ENCODE measurements around the gene OSER1.
A peak's percentile ranks its signal among the peaks of the same experiment; 100 is the strongest.

OSER1 gene

DNA sequence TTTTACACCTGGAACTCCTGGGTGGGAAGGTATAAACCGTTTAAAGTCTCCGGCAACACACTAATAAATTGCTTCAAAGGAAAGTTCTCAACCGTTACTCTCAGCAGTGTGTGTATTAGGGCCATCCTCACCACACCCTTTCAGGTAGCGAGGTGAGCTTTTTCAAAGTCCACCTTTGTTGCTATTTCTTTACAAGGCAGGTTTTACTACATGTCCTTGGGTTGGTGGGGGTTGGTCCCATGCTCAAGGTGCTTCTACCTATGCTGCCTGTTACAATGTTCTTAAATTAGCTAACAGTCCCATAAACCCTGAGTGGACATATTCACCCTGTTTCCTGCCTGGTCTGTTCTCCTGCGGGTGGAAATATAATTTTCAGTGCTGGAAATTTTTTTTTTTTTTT, 13.2 kb upstream of the OSER1 start:
- no peak for DNase-seq

DNA sequence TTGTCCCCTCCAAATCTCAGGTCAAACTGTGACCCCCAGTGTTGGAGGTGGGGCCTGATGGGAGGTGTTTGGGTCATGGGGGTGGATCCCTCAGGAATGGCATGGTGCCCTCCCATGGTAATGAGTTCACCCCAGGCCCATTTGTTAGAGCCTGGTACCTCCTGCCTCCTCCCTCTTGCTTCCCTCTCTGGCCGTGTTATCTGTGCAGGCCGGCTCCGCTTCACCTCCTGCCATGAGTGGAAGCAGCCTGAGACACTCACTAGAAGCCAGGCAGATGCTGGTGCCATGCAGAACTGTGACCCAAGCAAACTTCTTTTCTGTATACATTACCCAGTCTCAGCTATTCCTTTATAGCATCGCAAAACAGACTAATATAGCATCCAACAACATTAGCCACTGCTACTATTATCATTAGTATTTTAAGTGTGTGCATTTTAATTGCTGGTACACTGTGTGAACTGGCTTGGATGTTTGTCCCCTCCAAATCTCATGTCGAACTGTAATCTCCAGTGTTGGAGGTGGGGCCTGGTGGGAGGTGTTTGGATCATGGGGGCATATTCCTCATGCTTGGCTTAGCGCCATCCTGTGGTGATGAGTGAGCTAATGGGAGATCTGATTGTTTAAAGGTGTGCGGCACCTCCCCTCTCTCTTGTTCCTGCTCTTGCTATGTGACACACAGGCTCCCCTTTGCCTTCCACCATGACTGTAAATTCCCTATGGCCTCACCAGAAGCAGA, 12.2 kb upstream of the OSER1 start:
- DNase-seq = no peak

DNA sequence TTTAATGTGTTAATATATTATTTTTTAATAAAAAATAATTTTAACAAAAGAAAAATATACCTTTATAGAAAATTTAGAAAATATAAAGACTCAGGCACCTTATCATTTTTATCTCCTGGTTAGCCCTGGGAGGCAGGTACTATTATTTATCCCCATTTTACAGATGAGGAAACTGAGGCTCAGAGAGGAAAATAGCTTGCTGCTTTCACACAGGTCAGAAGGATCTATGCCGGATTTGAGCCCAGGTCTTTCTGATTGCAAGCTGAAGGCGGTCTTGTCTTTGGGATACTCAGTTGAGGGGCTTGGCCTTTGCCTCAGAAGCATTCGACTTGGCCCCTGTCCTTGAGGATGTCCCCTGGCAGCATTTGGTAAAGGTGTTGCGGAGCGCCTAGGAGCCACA, 11.5 kb upstream of the OSER1 start:
- DNase-seq = no peak

DNA sequence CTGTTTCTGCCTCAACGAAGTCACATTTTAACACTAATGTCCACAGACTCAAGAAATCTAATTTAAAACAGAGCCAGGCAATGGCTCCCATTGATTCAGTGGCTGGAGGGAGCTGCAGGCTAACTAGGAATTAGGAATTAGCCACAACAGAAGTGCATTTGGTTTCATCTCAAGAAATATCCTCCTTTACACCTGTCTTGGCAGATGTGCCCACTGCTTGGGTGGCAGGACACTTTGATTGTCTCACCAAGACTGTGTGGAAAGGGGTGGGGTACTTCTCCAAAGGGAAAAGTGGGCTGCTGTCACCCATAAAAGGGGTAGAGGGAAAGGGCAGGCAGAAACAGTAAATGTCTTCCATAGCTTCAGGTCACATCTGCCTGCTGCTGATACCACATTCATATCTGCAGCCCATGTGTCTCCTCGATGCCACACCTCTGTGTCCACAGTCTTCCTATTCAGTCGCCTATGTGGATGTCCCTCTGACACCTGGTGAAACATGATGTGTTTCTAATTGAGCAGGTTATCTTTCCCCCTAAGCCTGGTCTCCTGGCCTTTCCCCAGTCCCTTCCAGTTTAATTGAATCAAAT, 10.9 kb upstream of the OSER1 start:
- DNase-seq = no peak

DNA sequence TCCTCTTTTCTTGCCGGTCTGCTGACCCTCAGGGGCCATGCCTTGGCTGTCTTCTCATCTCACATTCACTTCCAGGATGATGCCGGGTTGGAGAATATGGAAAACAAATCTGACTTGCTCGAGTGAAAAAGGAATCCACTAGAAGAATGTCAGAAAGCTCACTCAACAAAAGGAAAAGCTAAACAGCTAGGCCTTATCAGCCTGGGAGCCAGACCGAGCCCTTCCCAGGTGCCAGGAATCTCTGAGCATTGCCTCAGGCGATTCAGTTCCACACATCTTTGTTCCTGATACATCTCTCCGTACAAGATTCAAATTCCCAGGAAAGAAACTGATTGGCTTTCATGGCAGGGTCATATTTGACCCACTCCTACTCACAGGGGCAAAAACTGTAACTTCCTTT, 9.2 kb upstream of the OSER1 start:
- DNase-seq = no peak

DNA sequence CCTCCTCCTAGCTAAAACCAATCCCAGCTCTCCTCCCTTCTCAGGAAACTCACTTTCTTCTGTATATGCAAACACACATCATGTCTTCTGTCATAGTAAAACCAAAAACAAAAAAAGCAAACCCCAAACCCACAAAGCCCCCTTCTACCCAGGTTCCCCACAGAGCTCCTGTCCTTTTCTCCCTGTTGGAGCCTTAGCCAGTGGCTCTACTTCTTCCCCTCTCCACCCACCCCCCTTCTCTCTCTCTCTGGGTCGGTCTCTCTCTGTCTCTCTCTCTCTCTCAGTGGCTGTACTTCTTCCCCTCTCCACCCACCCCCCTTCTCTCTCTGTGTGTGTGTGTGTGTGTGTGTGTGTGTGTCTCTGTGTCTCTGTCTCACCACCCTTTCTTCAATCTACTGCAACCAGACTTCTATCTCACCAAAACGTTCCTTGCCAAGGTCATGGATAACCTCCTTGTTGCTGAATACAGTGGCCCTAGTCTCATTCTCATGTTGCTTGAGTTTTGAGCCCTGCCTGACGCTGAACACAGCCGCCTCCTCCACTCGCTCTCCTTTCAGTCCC, 8.7 kb upstream of the OSER1 start:
- no peak for DNase-seq

DNA sequence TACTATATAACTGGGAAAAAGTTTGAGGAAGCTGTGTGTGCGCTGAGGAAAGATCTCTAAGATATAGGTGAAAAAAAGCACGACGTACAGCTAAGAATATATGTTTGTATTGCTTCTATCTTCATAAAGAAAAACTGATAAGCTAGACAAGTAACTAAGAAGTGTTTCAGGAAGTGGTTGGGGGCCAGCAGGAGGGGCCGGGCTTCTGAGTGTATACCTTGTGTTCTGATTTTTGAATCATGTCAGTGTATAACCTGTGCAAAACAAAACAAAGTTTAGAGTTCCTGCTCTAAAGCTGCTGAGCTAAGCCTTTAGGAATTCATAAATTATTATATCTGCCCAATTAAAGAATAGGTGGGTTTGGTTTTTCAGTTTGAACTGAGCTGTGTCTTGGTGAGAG, 7.9 kb upstream of the OSER1 start:
- DNase-seq = no peak

DNA sequence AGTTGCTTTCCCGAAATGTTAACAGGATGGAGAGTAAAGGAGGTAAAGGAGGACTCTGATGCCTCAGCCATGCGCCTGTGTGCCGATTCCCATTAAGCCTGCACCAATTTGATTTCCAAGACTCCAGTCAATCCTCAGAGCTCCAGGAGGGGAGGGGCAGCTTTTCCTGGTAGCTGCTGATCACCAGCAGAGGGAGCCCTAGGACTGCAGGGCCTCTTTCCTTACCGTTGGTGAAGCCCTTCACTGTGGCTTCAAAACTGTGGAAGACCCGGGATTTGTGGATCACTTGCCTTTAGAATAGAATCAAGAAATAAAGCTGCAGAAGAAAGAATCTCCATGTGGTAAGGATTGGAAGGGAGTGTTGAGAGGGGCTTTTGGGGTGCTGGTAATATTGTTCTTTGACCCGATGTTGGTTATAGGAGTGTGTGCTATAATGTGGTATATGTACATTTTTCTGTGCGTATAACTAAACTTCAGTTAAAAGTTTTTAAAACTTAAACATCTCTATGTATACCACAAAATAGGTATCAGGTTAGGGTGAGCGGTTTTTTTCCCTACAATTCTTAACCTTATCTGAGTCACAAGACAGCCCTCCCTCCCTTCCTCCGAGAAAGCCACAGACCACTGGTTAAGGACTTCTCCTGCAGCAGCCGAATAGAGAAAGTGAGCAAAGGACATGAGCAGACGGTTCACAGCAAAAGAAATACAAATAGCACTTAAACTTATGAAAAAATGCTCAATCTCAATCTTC, 6.9 kb upstream of the OSER1 start:
- peak; percentile 82 for DNase-seq

DNA sequence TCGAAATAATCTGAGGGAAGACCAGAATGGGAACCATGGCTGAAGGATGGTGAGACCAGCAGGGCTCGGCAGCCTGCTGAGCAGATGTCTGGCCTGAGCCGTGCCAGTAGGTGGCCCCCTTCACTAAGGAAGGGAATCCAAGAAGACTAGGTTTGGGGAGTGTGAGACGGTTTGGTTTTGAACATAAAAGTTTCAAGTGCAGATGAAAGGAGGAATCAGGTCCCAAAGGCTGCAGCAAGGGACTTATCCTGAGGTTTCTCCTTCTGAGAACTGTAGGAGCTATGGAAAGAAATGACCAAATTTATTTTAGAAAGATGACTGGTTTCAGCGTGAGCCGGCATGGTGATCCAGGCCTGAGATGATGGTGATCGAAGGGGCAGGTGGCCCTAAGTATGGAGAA, 4.6 kb upstream of the OSER1 start:
- DNase-seq = peak; percentile 72

DNA sequence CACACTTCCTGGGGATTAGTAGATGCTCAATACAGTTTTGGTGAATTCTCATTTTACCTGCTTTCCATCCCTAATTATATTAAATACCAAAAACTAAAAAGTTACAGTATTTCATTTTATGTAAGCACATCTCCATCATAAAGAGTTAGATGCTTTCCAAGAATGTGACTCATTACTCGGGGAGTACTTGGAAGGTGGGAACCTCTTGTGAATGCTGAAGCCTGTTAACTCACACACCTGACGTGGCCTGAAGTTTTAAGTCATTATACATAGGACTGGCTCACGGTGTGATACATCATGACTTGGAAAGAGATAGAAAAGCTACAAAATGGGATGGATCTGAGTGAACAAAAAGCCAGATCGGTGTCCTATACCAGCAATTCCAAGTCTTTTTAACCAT, 2.2 kb upstream of the OSER1 start:
- no peak for DNase-seq

DNA sequence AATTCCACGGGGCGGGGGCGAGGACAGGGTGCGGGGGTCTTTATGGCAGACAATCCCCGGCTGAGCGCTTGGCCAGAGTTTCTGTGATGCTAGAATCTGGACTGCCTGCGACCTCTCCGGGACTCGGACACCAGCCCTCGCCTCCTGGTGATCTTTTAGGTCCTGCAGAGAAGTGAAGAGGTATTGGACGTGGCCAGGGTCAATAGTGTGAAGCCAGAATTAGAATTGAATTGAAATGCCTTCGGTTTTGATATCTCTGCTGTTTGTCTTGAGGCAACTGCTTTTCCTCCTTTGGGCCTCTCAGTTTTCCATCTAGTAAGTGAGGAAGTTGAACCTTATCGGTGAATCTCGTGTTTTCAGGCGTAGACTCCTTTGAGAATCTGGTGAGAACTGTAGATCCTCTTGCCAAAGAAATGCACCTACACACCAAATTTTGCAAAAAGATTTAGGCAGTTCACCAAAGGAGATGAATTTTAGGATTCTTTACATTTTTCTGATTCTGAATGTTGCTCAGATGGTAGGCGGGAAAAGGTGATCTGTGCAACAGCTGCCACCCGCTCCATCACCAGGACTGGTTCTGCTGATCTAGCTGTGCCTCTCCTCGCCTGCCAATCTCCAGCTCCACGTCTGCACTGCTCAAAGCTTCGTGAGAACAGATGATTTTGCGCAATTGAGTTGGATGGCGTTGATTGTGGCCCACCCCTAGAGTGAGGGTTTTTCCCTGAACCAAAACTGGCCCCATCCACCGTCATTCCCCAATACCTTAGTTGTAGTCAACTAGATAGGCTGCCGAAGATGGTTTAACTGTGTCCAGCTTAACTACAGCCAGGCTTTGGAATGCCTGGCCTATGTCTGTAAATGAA, 837 bp upstream of the OSER1 start:
- DNase-seq = no peak

DNA sequence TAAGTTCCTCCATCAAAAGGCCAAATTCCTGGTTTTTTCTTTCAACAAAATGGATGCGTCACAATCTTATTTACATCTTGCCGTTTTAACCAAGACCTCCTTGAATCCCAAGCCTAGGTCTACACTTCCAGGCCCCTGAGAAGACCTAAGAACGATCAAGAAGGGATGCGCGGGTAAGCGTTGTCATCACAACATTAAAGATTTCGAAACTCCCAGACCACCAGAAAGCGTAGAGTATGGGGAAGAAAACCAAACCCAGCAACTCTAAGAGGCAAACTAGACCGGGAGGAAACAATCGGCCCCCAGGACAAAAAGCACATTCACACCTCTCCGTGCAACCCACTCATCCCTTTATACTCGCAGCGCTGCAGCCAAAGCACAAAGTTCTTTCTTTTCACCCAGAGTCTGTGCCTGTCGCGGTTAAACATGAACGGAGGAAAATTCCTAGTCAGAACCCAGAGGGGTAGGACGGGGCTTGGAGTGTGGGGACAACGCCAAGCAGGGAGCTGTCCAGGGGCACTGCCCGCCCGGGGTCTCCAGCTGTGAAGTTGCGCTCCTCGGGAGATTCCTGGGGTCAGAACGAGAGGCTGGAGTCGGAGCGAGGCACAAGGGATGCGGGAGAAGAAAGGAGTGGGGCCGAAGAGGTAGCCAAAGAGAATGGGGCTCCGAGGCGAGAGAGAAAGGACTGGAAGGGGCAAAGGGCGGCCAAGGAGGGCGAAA, 725 bp downstream of the OSER1 start:
- DNase-seq = peak; percentile 56

DNA sequence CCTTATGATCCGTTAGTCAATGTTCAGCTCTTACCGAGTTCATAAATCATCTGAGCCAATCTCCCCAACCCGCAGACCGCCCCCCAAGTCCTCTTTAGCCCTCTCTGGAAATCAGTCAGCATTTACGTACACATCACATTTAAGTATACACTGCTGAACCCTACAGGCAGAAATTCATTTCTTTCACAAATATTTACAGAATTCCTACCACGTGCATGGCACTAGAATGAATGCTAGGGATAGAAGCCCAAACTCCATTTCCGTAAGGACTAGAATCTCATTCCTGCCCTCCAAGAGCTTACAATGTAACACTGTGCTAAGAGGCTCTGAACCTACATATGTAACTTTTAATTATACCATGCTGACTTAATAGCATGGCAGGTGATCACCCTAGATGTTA, 1.8 kb downstream of the OSER1 start:
- DNase-seq = peak; percentile 32

DNA sequence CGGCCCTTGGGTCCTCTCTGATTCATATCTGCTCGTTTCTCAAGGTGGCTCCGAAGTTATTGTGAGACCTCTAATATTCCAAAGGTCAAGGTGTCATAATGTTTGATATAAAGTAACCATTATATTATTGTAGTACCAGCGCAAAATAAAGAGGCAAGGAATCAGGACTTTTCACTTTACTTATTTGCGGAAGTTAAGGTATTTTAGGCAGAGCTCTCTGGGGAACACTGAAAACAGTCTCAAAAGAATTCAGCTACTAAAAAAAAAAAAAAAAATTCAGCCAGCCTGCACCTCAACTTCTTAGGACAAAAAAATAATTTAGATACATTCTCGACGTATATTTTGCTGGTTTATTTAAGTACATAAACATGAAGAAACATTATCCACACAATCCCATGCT, 2.4 kb downstream of the OSER1 start:
- DNase-seq = no peak

DNA sequence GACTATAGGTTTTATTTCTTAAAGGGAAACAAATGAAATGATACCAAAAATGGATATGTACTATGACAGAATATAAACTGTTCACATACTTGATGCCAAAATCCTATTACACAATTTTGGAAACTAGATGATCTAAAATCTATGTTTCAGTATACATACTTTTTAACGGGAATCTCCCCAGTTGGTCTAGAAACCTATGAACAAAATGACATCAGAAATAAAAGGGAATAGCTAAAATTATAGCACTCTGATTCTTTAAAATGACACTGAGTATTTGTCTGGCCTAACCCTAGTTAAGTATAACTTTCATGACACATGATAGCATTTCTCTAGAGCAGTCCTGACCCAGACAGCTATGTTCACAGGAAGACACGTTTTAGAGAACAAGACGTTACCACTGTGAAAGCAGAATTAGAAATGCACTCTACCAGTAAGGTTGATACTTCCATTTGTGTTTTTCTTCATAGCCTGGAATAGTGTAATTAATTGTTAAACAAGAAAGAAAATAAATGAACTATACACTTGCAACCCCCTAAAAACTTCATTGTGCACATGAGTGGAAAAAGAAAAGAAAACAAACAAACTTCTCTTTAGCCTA, 3.3 kb downstream of the OSER1 start:
- DNase-seq = peak; percentile 79

DNA sequence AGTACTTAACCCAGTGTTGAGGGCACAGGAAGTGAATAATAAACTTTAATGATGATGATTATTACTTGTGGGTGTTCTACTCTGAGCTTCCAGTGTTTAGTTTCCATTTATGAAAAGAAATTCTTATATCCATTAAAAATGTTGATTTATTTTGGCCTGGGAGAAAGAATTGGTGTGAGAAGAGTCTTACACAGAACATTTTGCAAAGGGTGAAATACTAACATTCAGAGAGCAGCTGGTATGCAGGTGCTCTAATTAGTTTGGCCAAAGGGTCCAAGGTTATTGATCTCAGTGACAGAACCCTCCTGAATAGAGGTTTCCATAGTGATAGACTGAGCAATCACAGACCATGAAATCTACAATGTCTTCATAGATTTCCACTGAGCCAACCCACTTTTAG, 4.4 kb downstream of the OSER1 start:
- DNase-seq = no peak

DNA sequence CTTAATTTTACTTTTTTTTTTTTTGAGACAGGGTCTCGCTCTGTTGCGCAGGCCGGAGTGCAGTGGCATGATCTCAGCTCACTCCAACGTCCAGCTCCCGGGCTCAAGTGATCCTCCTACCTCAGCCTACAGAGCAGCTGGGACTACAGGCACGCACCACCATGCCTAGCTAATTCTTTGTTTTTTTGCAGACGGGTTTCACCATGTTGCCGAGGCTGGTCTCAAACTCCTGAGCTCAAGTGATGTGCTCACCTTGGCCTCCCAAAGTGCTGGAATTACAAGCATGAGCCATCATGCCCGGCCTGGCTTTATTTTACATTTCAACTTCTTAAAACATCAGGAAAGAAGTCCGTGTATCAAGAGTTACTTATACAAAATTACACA, 5.7 kb downstream of the OSER1 start:
- DNase-seq = no peak

DNA sequence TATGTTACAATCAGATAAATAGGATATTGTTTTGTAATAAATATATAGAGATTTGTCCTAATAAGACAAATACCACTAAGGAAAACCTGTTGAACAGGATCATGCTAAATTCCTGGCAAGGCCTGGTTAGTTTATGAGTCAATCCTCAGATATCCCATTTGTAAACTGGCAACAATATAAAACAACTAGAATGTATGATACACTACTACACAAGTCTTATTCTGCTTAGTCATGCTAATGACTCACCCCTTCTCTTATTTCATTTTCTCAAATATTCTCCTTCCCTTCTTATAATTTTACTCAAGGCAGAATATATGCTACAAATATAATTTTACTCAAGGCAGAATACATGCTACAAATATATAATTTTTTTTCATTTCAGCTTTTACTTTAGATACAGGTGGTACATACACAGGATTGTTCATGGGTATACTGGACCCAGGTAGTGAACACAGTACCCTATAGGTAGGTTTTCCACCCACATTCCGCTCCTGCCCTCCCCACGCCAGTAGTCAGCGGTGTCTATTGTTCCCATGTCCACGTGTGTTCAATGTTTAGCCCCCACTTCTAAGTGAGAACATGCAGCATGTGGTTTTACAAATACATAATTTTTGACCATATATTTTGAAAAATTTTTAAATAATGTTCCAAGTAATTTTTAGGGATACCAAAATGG, 6.3 kb downstream of the OSER1 start:
- peak; percentile 61 for DNase-seq

DNA sequence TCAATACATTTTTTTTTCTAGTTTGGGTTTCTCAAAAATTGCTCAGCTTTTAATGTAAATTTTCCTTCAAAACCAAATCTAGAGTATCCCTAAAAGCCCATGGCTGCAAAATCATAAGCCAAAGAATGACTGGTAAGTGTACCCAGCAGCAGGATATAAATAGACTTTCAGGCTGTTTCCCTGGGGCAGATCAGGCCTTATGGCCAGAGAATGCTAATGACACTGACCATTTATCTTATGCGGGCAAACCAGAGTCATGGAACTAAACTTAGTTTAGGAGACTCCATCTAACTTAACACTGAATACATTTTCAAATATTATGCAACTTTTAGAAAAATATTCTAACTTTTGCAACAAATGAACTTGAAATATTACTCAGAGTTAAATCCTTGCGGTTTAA, 7.4 kb downstream of the OSER1 start:
- DNase-seq = no peak

DNA sequence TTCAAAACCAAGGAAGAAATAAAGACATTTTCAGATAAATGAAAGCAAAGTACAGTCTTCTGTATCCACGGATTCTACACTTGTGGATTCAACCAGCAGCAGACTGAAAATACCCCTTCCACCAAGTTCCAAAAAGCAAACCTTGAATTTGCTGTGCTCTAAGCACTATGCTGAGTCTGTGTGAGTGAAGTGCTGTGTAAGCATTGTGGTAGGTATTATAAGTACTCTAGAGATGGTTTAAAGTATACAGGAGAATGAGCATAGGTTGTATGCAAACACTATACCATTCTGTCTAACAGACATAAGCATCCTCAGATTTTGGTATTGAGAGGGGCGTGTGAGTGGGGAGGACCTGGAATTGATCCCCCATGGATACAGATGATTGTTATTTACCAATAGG, 9.6 kb downstream of the OSER1 start:
- DNase-seq = no peak

DNA sequence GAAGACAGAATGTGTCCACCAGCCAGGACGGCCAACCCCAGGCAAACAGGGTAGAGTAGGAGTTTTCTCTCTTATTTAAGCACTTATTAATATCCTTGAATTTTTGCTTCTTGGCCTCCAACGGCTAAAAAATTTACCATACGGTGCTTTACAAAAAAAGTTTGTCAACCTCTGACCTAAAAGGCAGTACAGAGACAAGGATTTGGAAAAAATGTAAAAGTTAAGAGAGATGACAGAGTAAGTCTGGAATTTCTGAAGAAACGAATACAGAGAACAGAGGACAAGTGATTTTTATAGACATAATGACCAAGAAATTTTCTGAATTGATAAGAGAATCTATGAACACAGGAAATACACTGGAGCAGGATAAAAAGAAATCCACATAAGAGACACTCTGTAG, 10.2 kb downstream of the OSER1 start:
- no peak for DNase-seq

Data from suppressor macrophage treated with lipopolysaccharide for 4 hours (primary cell).